OCI-LY3 (cell line): Measurements from ENCODE around the gene AACS.

ENCODE experiments used
- EZH2phosphoT487 ChIP-seq: fragments of 200-600 bp; shearing (Covaris generic); IDR thresholded peaks from 2 replicates; pipeline ENCODE4 v1.6.1; 2018; ENCODE audit warnings: antibody characterized with exemption, mixed run types, low read depth
- TF ChIP-seq, protein P1 (sequence below): fragments of 200-600, 300-600 bp; sonication (generic); IDR thresholded peaks from 2 replicates; pipeline ENCODE4 v1.5.1; 2014; ENCODE audit warnings: antibody characterized with exemption, low read length, low read depth

DNA sequence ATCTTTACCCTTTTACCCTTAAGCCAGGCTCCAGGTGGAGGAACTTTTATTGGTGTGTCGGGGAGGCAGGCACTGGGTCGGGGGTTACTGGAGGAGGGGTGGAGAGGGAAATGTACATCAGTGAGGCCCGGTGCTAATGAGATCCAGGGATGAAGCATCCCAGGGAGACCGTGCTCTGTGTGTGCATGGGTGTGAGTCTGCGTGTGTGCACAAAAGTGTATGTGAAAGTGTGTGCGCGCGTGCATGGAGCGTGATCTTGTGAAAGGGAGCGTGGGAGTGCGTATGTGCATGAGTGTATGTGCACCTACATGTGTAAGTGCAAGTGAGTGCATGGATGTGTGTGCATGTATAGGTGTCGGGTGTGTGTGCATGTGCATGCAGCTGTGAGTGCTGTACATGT lies 55.3 kb downstream of the AACS start:
- TF ChIP-seq, protein P1, sequence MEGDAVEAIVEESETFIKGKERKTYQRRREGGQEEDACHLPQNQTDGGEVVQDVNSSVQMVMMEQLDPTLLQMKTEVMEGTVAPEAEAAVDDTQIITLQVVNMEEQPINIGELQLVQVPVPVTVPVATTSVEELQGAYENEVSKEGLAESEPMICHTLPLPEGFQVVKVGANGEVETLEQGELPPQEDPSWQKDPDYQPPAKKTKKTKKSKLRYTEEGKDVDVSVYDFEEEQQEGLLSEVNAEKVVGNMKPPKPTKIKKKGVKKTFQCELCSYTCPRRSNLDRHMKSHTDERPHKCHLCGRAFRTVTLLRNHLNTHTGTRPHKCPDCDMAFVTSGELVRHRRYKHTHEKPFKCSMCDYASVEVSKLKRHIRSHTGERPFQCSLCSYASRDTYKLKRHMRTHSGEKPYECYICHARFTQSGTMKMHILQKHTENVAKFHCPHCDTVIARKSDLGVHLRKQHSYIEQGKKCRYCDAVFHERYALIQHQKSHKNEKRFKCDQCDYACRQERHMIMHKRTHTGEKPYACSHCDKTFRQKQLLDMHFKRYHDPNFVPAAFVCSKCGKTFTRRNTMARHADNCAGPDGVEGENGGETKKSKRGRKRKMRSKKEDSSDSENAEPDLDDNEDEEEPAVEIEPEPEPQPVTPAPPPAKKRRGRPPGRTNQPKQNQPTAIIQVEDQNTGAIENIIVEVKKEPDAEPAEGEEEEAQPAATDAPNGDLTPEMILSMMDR = no peak
- TF ChIP-seq EZH2phosphoT487 = no peak
